Measurements from ENCODE around the gene MSI2.

MSI2 gene

DNA sequence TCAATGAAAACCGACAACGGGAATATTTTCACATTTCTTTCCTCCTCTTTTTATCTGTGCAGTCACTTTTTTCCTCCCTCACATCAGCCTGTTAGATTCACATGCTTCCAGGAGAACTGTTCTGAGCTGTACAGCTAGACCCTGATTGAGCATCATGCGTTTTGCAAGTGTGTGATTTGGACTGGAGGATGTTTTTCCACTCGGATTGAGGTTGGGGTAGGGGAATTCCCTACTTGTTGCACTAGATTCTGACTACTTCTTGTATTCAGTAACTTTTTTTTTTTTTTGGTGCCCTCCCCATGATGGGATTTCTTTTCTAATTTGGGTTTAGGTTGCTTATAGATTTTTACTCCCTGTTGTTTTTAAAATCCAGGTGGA is 4.8 kb downstream of the MSI2 start:
- Histone ChIP-seq H3K4me2 (ENCODE audit: low read length) (peak overlapping the region; percentile 92), H3K9ac (ENCODE audit: low read length) (peak overlapping the region; percentile 97), H4K20me1 (ENCODE audit: insufficient read depth, low read length) (no peaks in the 10 kb centered on the region; the same call in 1 of the 2 replicates), H3K9me2 (ENCODE audit: low read depth, low read length) (no peaks in the 10 kb centered on the region), H3F3A (ENCODE audit: insufficient read depth, low read length) (no peaks in the 10 kb centered on the region), H3K36me3 (ENCODE audit: insufficient read depth, low read length) (peaks cover 93% of the 10 kb centered on the region), H3K79me2 (ENCODE audit: insufficient read depth, low read length) (peaks cover 93% of the 10 kb centered on the region), H3K9me3 (ENCODE audit: low read length) (no peaks in the 10 kb centered on the region), H3K4me3 (ENCODE audit: low read depth, low read length, poor library complexity, severe bottlenecking) (peak overlapping the region; percentile 87), H3K27ac (ENCODE audit: low read depth, low read length, poor library complexity, severe bottlenecking) (peak overlapping the region; percentile 91), H3K4me1 (ENCODE audit: insufficient read depth, low read length, severe bottlenecking) (peaks cover 49% of the 10 kb centered on the region), H3K27me3 (ENCODE audit: insufficient read depth, low read length) (no peaks in the 10 kb centered on the region), H2AFZ (ENCODE audit: low read length) (no peak overlapping the region)
- TF ChIP-seq, protein P1, sequence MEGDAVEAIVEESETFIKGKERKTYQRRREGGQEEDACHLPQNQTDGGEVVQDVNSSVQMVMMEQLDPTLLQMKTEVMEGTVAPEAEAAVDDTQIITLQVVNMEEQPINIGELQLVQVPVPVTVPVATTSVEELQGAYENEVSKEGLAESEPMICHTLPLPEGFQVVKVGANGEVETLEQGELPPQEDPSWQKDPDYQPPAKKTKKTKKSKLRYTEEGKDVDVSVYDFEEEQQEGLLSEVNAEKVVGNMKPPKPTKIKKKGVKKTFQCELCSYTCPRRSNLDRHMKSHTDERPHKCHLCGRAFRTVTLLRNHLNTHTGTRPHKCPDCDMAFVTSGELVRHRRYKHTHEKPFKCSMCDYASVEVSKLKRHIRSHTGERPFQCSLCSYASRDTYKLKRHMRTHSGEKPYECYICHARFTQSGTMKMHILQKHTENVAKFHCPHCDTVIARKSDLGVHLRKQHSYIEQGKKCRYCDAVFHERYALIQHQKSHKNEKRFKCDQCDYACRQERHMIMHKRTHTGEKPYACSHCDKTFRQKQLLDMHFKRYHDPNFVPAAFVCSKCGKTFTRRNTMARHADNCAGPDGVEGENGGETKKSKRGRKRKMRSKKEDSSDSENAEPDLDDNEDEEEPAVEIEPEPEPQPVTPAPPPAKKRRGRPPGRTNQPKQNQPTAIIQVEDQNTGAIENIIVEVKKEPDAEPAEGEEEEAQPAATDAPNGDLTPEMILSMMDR (IDR thresholded peaks at IDR 0.05; ENCODE audit: low read length): no peak
- TF ChIP-seq EZH2 (IDR thresholded peaks at IDR 0.05; ENCODE audit: borderline replicate concordance, low read length): no peak

DNA sequence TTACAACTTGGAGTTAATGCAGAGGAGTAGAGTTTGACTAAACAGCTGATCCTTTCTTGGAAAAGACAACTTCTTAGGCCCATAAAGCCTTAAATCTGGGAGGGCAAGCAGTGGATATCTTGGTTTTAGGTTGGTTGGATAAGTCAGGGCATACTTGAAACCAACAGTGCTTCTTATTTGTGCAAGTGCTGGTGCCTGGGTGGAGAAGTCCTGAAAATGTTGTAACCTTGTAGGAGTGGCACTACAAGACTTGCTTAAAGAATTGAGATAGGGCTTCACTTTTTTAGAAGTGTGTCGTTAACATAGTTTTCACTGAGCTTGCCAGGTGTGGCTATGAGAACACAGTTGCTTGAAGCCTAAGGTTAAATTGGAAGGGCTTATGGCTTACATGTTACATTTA is 6.2 kb downstream of the MSI2 start:
- H3K36me3 ChIP-seq (ENCODE audit: insufficient read depth, low read length): peaks cover 97% of the 10 kb centered on the region
- peak overlapping the region; percentile 39 for H3K27ac ChIP-seq (ENCODE audit: low read depth, low read length, poor library complexity, severe bottlenecking)
- peak overlapping the region; percentile 92; the same call in 1 of the 2 replicates for H3K4me2 ChIP-seq (ENCODE audit: low read length)
- H3K9me3 ChIP-seq (ENCODE audit: low read length): no peaks in the 10 kb centered on the region
- H4K20me1 ChIP-seq (ENCODE audit: insufficient read depth, low read length): no peaks in the 10 kb centered on the region; the same call in 1 of the 2 replicates
- H3K27me3 ChIP-seq (ENCODE audit: insufficient read depth, low read length): no peaks in the 10 kb centered on the region
- H3K4me3 ChIP-seq (ENCODE audit: low read depth, low read length, poor library complexity, severe bottlenecking): peak overlapping the region; percentile 16
- no peak overlapping the region for H2AFZ ChIP-seq (ENCODE audit: low read length)
- peaks cover 96% of the 10 kb centered on the region for H3K79me2 ChIP-seq (ENCODE audit: insufficient read depth, low read length)
- H3F3A ChIP-seq (ENCODE audit: insufficient read depth, low read length): no peaks in the 10 kb centered on the region
- no peaks in the 10 kb centered on the region for H3K9me2 ChIP-seq (ENCODE audit: low read depth, low read length)
- peaks cover 49% of the 10 kb centered on the region for H3K4me1 ChIP-seq (ENCODE audit: insufficient read depth, low read length, severe bottlenecking)
- TF ChIP-seq, protein P1 (IDR thresholded peaks at IDR 0.05; ENCODE audit: low read length): no peak
- no peak for TF ChIP-seq EZH2 (IDR thresholded peaks at IDR 0.05; ENCODE audit: borderline replicate concordance, low read length)
- H3K9ac ChIP-seq (ENCODE audit: low read length): no peak overlapping the region

DNA sequence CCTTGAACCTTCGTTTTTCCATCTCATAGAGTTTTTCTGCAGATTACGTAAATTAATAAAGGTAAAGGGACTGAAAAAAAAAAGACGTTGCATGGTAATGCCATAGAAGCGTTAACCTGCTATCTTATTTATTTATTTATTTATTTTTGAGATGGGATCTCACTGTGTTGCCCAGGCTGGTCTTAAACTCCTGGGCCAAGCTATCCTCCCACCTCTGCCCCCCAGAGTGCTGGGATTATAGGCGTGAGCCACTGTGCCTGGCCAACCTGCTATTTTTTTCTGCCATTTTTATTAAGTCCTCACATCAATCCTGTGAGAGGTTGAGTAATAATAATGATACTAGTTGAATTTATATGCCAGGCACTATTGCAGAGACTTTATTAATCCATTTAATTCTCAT is 7.9 kb downstream of the MSI2 start:
- H3K4me1 ChIP-seq (ENCODE audit: insufficient read depth, low read length, severe bottlenecking): peaks cover 45% of the 10 kb centered on the region
- H3K36me3 ChIP-seq (ENCODE audit: insufficient read depth, low read length): peaks cover 95% of the 10 kb centered on the region
- TF ChIP-seq EZH2 (IDR thresholded peaks at IDR 0.05; ENCODE audit: borderline replicate concordance, low read length): no peak
- TF ChIP-seq, protein P1 (IDR thresholded peaks at IDR 0.05; ENCODE audit: low read length): no peak
- no peaks in the 10 kb centered on the region for H3K27me3 ChIP-seq (ENCODE audit: insufficient read depth, low read length)
- H3K27ac ChIP-seq (ENCODE audit: low read depth, low read length, poor library complexity, severe bottlenecking): no peak overlapping the region
- no peak overlapping the region for H3K9ac ChIP-seq (ENCODE audit: low read length)
- H3K79me2 ChIP-seq (ENCODE audit: insufficient read depth, low read length): peaks cover 94% of the 10 kb centered on the region
- no peaks in the 10 kb centered on the region for H3K9me2 ChIP-seq (ENCODE audit: low read depth, low read length)
- H2AFZ ChIP-seq (ENCODE audit: low read length): no peak overlapping the region
- no peaks in the 10 kb centered on the region; the same call in 1 of the 2 replicates for H4K20me1 ChIP-seq (ENCODE audit: insufficient read depth, low read length)
- H3K4me2 ChIP-seq (ENCODE audit: low read length): no peak overlapping the region
- H3F3A ChIP-seq (ENCODE audit: insufficient read depth, low read length): no peaks in the 10 kb centered on the region
- no peak overlapping the region for H3K4me3 ChIP-seq (ENCODE audit: low read depth, low read length, poor library complexity, severe bottlenecking)
- H3K9me3 ChIP-seq (ENCODE audit: low read length): no peaks in the 10 kb centered on the region
